IMR-90 (cell line): ENCODE results near the gene CHST8. TPM values are rescaled to one million over a fixed set of nuclear protein-coding genes. Genes with fewer than 3 reads are reported as not detected.

ENCODE experiments used
- ATAC-seq: fragments of 200-7000 bp; cut with Tn5 transposase; 2 replicates; pipeline ENCODE4 v1.9.1; 2020; ENCODE audit warnings: low read depth, mild to moderate bottlenecking, moderate library complexity
- BruUV-seq: library from RNA; stranded (reverse); fragments of 400-500 nt; replicated peaks from 2 replicates; lab custom pipeline; 2021; lab: Mats Ljungman, UMichigan
- CTCF ChIA-PET: fragments of 300-600 bp; formaldehyde crosslinking; extraction: SDS; loops from one replicate; lab custom pipeline; 2021; ENCODE audit warnings: antibody characterized with exemption; lab: Yijun Ruan, JAX
- POLR2A ChIA-PET: fragments of 300-600 bp; sonication (Branson Sonifier 250); formaldehyde crosslinking; loops from one replicate; lab custom pipeline; 2022; ENCODE audit warnings: antibody characterized with exemption; ENCODE audit not compliant: unreplicated experiment; lab: Charles Lee
- DNase-seq: peaks from one replicate; pipeline ENCODE4 v3.0.0; 2013
- H2AFZ ChIP-seq: replicated peaks from 2 replicates; pipeline ENCODE3; 2013; ENCODE audit warnings: low read length, mild to moderate bottlenecking; ENCODE audit not compliant: poor library complexity
- H2AK5ac ChIP-seq: 2 replicates; pipeline ENCODE4 v1.6.1; 2013; ENCODE audit warnings: low read depth, low read length, inconsistent platforms
- H2AK9ac ChIP-seq: replicated peaks from 2 replicates; pipeline ENCODE3; 2013; ENCODE audit warnings: mild to moderate bottlenecking, low read depth, low read length, moderate library complexity; ENCODE audit not compliant: poor library complexity
- H2BK120ac ChIP-seq: 2 replicates; pipeline ENCODE4 v1.6.1; 2013; ENCODE audit warnings: low read depth, low read length, inconsistent platforms
- H2BK15ac ChIP-seq: 3 replicates; pipeline ENCODE4 v1.6.1; 2013; ENCODE audit warnings: low read depth, low read length, inconsistent platforms
- H2BK20ac ChIP-seq: 2 replicates; pipeline ENCODE4 v1.6.1; 2013; ENCODE audit warnings: low read depth, mild to moderate bottlenecking, inconsistent platforms, low read length, moderate library complexity
- H2BK5ac ChIP-seq: 2 replicates; pipeline ENCODE4 v1.6.1; 2013; ENCODE audit warnings: mild to moderate bottlenecking, low read depth, low read length, inconsistent platforms; ENCODE audit not compliant: poor library complexity, severe bottlenecking
- H3K14ac ChIP-seq: replicated peaks from 2 replicates; pipeline ENCODE4 v1.6.1; 2013; ENCODE audit warnings: low read depth, low read length, inconsistent platforms
- H3K18ac ChIP-seq: 2 replicates; pipeline ENCODE4 v1.6.1; 2013; ENCODE audit warnings: low read depth, low read length, control low read depth
- H3K23ac ChIP-seq: 2 replicates; pipeline ENCODE4 v1.6.1; 2013; ENCODE audit warnings: low read depth, low read length, inconsistent platforms
- H3K27ac ChIP-seq: 2 replicates; pipeline ENCODE4 v1.5.1; 2013; ENCODE audit warnings: mild to moderate bottlenecking, control low read depth, low read length; ENCODE audit not compliant: insufficient read depth
- H3K27me3 ChIP-seq: 2 replicates; pipeline ENCODE4 v1.6.1; 2013; ENCODE audit warnings: low read length; ENCODE audit not compliant: control insufficient read depth, insufficient read depth
- H3K36me3 ChIP-seq: 2 replicates; pipeline ENCODE4 v1.6.1; 2013; ENCODE audit warnings: low read length, mixed read lengths; ENCODE audit not compliant: control insufficient read depth, insufficient read depth
- H3K4ac ChIP-seq: 2 replicates; pipeline ENCODE4 v1.6.1; 2013; ENCODE audit warnings: low read depth, low read length, inconsistent platforms
- H3K4me1 ChIP-seq: 2 replicates; pipeline ENCODE4 v1.6.1; 2013; ENCODE audit warnings: low read length, mixed read lengths; ENCODE audit not compliant: control insufficient read depth, insufficient read depth
- H3K4me2 ChIP-seq: 2 replicates; pipeline ENCODE4 v1.6.1; 2013; ENCODE audit warnings: low read depth, mild to moderate bottlenecking, control low read depth, low read length, moderate library complexity
- H3K4me3 ChIP-seq: 2 replicates; pipeline ENCODE4 v1.5.1; 2013; ENCODE audit warnings: low read depth, mild to moderate bottlenecking, control low read depth, low read length, moderate library complexity; ENCODE audit not compliant: insufficient read depth
- H3K56ac ChIP-seq: 2 replicates; pipeline ENCODE4 v1.6.1; 2013; ENCODE audit warnings: low read length, inconsistent platforms; ENCODE audit not compliant: insufficient read depth; ENCODE audit errors: extremely low read depth
- H3K79me1 ChIP-seq, 2 experiments: 2 replicates each; pipeline ENCODE4 v1.6.1; 2013; ENCODE audit warnings: low read length in 2 of 2, inconsistent platforms in 1 of 2, low read depth in 1 of 2
- H3K9ac ChIP-seq: 2 replicates; pipeline ENCODE4 v1.6.1; 2013; ENCODE audit warnings: low read depth, low read length, control low read depth
- H3K9me1 ChIP-seq: 2 replicates; pipeline ENCODE4 v1.6.1; 2013; ENCODE audit warnings: low read length, inconsistent platforms; ENCODE audit not compliant: insufficient read depth
- H3K9me3 ChIP-seq: 2 replicates; pipeline ENCODE4 v1.6.1; 2013; ENCODE audit warnings: low read length; ENCODE audit not compliant: control insufficient read depth, insufficient read depth
- H4K20me1 ChIP-seq: 2 replicates; pipeline ENCODE4 v1.6.1; 2013; ENCODE audit warnings: low read length, inconsistent platforms; ENCODE audit not compliant: insufficient read depth
- H4K5ac ChIP-seq: 2 replicates; pipeline ENCODE4 v1.6.1; 2013; ENCODE audit warnings: mild to moderate bottlenecking, low read depth, low read length, control low read depth
- H4K8ac ChIP-seq, 2 experiments: 2 replicates each; pipeline ENCODE4 v1.6.1; 2013; ENCODE audit warnings: low read depth in 2 of 2, low read length in 2 of 2, control low read depth in 1 of 2, inconsistent platforms in 1 of 2
- H4K91ac ChIP-seq: 2 replicates; pipeline ENCODE4 v1.6.1; 2013; ENCODE audit warnings: low read depth, low read length, inconsistent platforms; ENCODE audit not compliant: insufficient read depth
- CEBPB ChIP-seq: IDR thresholded peaks from 2 replicates; pipeline ENCODE4 v1.6.1; 2012; ENCODE audit warnings: low read depth, low read length, improper control_type of control experiment
- MAZ ChIP-seq: IDR thresholded peaks from 2 replicates; pipeline ENCODE4 v1.6.1; 2012; ENCODE audit warnings: low read depth, mild to moderate bottlenecking, low read length, improper control_type of control experiment, moderate library complexity, borderline replicate concordance
- POLR2A ChIP-seq: IDR thresholded peaks from 2 replicates; pipeline ENCODE4 v1.6.1; 2012; ENCODE audit warnings: mild to moderate bottlenecking, low read depth, low read length
- RFX5 ChIP-seq: IDR thresholded peaks from 2 replicates; pipeline ENCODE4 v1.8.0; 2012; ENCODE audit warnings: low read depth, mild to moderate bottlenecking, low read length, moderate library complexity
- WGBS, 2 experiments: methylation state at CpG; one replicate each; pipeline versions ENCODE4 v1.1.5 to v1.1.7; 2013; ENCODE audit warnings: missing lambda C conversion rate in 2 of 2; ENCODE audit not compliant: insufficient read length in 1 of 2; ENCODE audit errors: extremely low coverage in 2 of 2; 5-methylcytosine and 5-hydroxymethylcytosine counted together
- dilution Hi-C: fragments of 300-500 bp; cut with HindIII; formaldehyde crosslinking; loops from one replicate; pipeline ENCODE4 v1.14.3; 2018; ENCODE audit warnings: low sequenced_read_pairs; ENCODE audit not compliant: unreplicated experiment
- in situ Hi-C: fragments of 300-500 bp; cut with MboI; formaldehyde crosslinking; loops from 3 replicates; pipeline ENCODE4 v1.14.3; 2019; ENCODE audit warnings: low sequenced_read_pairs, inconsistent platforms, mixed read lengths
- intact Hi-C: fragments of 100-400 bp; cut with micrococcal nuclease; formaldehyde crosslinking; loops from 2 replicates; pipeline ENCODE4 v1.10.0; 2022
- polyA plus RNA-seq, 3 experiments: library from polyadenylated mRNA; depleted of rRNA; stranded (reverse); fragments of >200 nt; gene quantifications; 2 replicates each; pipeline ENCODE4 v1.2.3, GENCODE V29; 2012; ENCODE audit warnings: low replicate concordance in 1 of 3
- total RNA-seq: library from RNA; depleted of rRNA; stranded (reverse); fragments of >200 nt; gene quantifications from 2 replicates; pipeline ENCODE4 v1.2.3, GENCODE V29; 2012

CHST8 gene
- total and polyA plus RNA-seq, 2 of the 4 experiments (the other 2 are of a cell fraction) = not detected

DNA sequence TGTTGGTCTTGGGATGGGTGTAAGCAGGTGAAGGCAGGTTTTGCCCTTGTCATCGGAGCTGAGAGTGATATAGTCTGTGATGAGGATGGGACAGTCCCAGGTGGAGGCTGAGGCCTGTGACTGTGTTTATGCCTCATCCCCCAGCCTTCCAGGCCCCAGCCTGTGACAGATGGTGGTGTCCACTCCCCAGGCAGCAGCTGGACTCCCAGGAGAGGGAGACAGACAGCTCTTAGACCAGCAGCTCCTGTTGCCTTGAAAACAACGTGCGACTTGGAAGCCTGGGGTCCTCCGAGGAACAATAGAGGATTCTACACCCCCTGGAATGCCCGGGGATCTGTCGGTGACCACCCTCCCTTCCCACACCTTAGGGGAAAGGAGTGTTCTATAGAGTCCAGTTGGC lies 63.8 kb downstream of the CHST8 start:
- DNase-seq (no peak), ATAC-seq (no peak)
- Histone ChIP-seq H3K9ac (no peak overlapping the region), H2BK20ac (no peak overlapping the region), H3K18ac (no peak overlapping the region), H3K4me2 (no peak overlapping the region), H2BK120ac (no peak overlapping the region), H3K9me1 (no peaks in the 10 kb centered on the region), H3K14ac (no peak overlapping the region), H3K4me1 (no peaks in the 10 kb centered on the region), H3K56ac (no peak overlapping the region), H2BK15ac (no peak overlapping the region), H2BK5ac (no peak overlapping the region), H2AK9ac (no peak overlapping the region), H3K4me3 (no peak overlapping the region), H2AK5ac (no peak overlapping the region), H4K5ac (no peak overlapping the region), H3K36me3 (no peaks in the 10 kb centered on the region), H3K27ac (no peak overlapping the region), H3K4ac (no peak overlapping the region), H3K23ac (no peak overlapping the region), H4K20me1 (no peaks in the 10 kb centered on the region), H2AFZ (no peak overlapping the region), H3K27me3 (no peaks in the 10 kb centered on the region; the same call in 1 of the 2 replicates), H3K79me1 (no peaks in the 10 kb centered on the region), H4K91ac (no peak overlapping the region), H4K8ac (no peak overlapping the region), H3K9me3 (no peaks in the 10 kb centered on the region)
- intact Hi-C loops (no loop called here), dilution Hi-C loops (no loop called here), in situ Hi-C loops (no loop called here)
- POLR2A ChIA-PET = no interaction called here
- CTCF ChIA-PET = no interaction called here
- no TSS peak for BruUV-seq
- no CpG with 5 or more reads among the region's 6 CpGs for WGBS, 2 experiments
- no peak for TF ChIP-seq RFX5
- TF ChIP-seq POLR2A = no peak
- no peak for TF ChIP-seq CEBPB
- no peak for TF ChIP-seq MAZ
